Measurements from ENCODE around the gene COG1.

- no peak for TF ChIP-seq CTCF (IDR thresholded peaks at IDR 0.05; ENCODE audit: low read depth, low read length)
- TF ChIP-seq MYC (IDR thresholded peaks at IDR 0.05; ENCODE audit: low read depth, low read length), result no peak
Observed at GRCh38 chr17:73224237-73224636, 31.4 kb downstream of the COG1 start.
